GM06990 (cell line): ENCODE results near the gene ZIM2.

Experiments
- DNase-seq: peaks from one replicate; pipeline ENCODE4 v3.0.0-alpha.2; 2011; ENCODE audit not compliant: insufficient read length; ENCODE audit errors: extremely low read depth
- H3K27me3 ChIP-seq: replicated peaks from 2 replicates; pipeline ENCODE4 v1.6.0; 2011; ENCODE audit warnings: low read length; ENCODE audit not compliant: control insufficient read depth, insufficient read depth
- H3K36me3 ChIP-seq: 2 replicates; pipeline ENCODE4 v1.5.1; 2011; ENCODE audit warnings: low read length; ENCODE audit not compliant: control insufficient read depth, insufficient read depth
- H3K4me3 ChIP-seq: replicated peaks from 2 replicates; pipeline ENCODE4 v1.5.1; 2011; ENCODE audit warnings: low read depth, mild to moderate bottlenecking, control low read depth, low read length
- TF ChIP-seq, protein P1 (sequence below): IDR thresholded peaks from 2 replicates; pipeline ENCODE4 v1.5.1; 2011; ENCODE audit warnings: low read length, control low read depth, mild to moderate bottlenecking, inconsistent platforms; ENCODE audit not compliant: insufficient read depth, poor library complexity, severe bottlenecking

Gene ZIM2

DNA sequence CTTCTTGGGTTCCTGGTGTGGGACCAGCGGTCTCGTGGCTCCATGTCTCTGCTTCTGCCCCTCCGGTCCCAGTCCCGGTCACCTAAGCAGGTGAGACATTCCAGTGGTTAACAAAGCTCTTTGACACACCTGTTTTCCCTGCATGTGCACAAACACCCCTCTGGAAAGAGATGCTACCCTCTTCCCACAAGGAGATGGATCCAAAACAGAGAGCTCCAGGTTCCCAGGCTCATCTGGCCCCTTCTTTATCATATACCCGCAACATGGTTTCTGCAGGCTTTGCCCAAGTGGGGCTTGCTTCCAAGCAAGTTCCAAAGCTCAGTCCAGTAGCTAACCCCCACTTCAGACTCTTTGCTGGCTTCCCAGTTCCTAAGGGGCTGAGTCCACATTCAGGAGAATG, 17.8 kb downstream of the ZIM2 start:
- Histone ChIP-seq H3K4me3 (no peak overlapping the region), H3K36me3 (no peaks in the 10 kb centered on the region), H3K27me3 (no peaks in the 10 kb centered on the region)
- TF ChIP-seq, protein P1, sequence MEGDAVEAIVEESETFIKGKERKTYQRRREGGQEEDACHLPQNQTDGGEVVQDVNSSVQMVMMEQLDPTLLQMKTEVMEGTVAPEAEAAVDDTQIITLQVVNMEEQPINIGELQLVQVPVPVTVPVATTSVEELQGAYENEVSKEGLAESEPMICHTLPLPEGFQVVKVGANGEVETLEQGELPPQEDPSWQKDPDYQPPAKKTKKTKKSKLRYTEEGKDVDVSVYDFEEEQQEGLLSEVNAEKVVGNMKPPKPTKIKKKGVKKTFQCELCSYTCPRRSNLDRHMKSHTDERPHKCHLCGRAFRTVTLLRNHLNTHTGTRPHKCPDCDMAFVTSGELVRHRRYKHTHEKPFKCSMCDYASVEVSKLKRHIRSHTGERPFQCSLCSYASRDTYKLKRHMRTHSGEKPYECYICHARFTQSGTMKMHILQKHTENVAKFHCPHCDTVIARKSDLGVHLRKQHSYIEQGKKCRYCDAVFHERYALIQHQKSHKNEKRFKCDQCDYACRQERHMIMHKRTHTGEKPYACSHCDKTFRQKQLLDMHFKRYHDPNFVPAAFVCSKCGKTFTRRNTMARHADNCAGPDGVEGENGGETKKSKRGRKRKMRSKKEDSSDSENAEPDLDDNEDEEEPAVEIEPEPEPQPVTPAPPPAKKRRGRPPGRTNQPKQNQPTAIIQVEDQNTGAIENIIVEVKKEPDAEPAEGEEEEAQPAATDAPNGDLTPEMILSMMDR, result no peak
- DNase-seq, result no peak

DNA sequence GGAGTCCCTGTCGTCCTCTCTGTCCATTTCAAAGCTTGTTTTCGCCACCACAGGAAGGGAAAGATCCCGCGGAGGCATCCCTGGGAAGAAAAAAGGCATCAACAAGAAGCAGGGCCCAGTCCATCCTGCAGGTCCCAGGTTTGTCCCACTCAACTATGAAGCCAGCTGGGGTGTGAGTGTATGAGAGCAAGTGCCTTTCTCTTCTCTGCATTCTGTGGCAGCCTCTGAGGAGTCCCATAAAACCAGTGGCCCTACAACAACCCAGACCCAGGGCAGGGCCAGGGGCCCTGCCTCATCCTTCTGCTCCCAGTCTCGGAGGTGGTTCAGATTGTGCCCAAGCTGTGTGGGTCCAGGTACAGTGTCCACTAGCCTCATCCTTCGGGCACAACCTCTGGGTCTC, 18.9 kb downstream of the ZIM2 start:
- TF ChIP-seq, protein P1, result no peak
- Histone ChIP-seq H3K4me3 (no peak overlapping the region), H3K36me3 (no peaks in the 10 kb centered on the region), H3K27me3 (no peaks in the 10 kb centered on the region)
- no peak for DNase-seq

DNA sequence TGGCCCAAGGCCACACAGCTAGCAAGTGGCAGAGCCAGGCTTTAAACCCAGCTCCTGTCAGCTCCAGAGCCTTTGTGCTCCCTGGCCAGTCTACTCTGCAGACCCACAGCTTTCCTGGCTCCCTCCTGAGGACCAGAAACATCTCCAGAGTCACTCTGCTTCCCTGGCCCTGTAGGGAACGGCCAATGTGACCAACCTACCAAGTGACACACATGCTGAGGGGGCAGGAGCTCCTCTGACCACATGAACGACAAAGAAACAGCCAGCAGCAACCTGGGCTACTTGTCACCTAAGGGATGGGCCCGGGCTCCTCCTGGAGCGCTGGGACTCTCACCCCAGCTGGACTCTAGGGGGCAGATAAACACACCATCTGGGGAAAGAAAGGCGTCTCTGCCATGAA, 19.3 kb downstream of the ZIM2 start:
- Histone ChIP-seq H3K36me3 (no peaks in the 10 kb centered on the region), H3K27me3 (no peaks in the 10 kb centered on the region), H3K4me3 (no peak overlapping the region)
- TF ChIP-seq, protein P1, result no peak
- DNase-seq, result no peak

DNA sequence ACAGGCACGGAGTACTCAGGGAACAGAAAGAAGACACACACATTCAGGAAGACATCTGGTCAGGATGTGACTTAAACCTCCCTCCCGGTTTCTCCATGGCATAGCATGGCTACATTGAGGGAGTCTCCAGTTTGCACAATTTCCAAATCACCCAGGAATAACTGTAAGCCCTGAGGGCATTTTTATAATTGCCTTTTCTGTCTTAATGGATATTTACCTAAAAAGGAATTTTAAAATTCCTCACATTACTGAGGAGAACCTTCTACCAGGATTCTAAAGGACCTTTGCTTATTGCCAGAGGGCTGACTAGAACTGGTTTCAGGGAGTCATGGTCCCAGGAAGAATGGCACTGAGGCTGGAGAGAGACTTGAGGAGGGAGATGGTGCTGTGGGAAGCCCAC, 21.4 kb downstream of the ZIM2 start:
- H3K27me3 ChIP-seq, result no peaks in the 10 kb centered on the region
- H3K36me3 ChIP-seq, result no peaks in the 10 kb centered on the region
- DNase-seq, result no peak
- TF ChIP-seq, protein P1, result no peak
- H3K4me3 ChIP-seq, result no peak overlapping the region

DNA sequence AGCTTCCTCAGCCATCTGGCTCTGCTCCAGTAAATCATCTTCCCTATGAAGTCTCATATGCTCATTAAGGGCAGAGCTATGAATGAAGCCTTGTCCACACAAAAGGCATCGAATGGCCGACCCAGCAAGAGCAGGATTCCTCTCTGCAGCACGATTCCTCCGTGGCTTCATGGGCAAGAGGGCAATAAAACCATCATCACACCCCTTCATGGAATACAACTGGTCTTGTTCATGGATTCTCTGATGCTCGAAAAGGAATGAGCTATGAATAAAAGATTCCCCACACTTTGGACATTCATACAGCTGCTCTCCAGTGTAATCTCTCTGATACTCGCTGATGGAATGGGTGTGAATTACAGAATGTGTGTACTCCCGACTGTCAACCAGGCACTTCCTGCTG, 25.9 kb downstream of the ZIM2 start:
- Histone ChIP-seq H3K4me3 (no peak overlapping the region), H3K27me3 (no peaks in the 10 kb centered on the region), H3K36me3 (no peaks in the 10 kb centered on the region)
- DNase-seq, result no peak
- TF ChIP-seq, protein P1, result no peak

DNA sequence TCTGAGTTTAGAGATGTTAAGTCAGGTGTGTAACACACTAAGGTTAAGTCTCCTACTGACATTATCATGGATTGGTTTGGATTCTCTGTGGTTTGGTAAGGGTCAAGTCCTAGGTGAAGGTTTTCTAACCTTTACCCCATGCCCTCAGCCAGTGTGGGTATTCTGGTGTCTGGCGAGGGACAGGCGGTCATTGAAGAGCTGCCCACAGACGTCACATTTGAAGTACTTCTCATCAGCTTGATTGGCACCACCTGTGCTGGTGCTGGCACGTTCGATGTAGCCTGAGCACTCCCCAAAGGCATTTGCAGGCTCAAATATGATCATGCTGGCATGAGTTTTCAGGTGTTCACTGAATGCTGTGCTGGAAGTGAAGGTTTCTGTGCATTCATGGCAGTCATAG, 27.0 kb downstream of the ZIM2 start:
- TF ChIP-seq, protein P1, result no peak
- Histone ChIP-seq H3K36me3 (no peaks in the 10 kb centered on the region), H3K27me3 (no peaks in the 10 kb centered on the region), H3K4me3 (no peak overlapping the region)
- DNase-seq, result no peak
